Stimulated activated CD4-positive, alpha-beta T cell treated with anti-CD3 and anti-CD28 coated beads, Interleukin-15, amount 100 ng/mL, for 1 hour (primary cell): ENCODE results near the gene SIAH1.
"Not testable (repeated sequence)": the region's sequence is repeated elsewhere in the genome, so short reads cannot be mapped to it uniquely, and the experiment has no call there.

ENCODE experiments used
- DNase-seq, 2 donors: peaks; one replicate each; pipeline ENCODE4 v3.0.0-alpha.2; 2020; ENCODE audit warnings: low read depth in 1 of 2, low spot score in 1 of 2

SIAH1 gene

GRCh38 chr16:48334325-48334724 is 50.9 kb downstream of the SIAH1 start:
- DNase-seq = no peak

- no peak for DNase-seq
Measured at GRCh38 chr16:48332978-48333377, 52.2 kb downstream of the SIAH1 start.

- DNase-seq = no peak
Measured at GRCh38 chr16:48330841-48331192, 54.4 kb downstream of the SIAH1 start.

GRCh38 chr16:48330189-48330840 is 54.9 kb downstream of the SIAH1 start:
- DNase-seq = no peak

GRCh38 chr16:48329138-48329537 is 56.1 kb downstream of the SIAH1 start:
- no peak for DNase-seq

- no peak for DNase-seq
Measured at GRCh38 chr16:48326915-48327314, 58.3 kb downstream of the SIAH1 start.

GRCh38 chr16:48323783-48324775 is 61.1 kb downstream of the SIAH1 start:
- no peak for DNase-seq

GRCh38 chr16:48321317-48322036 is 63.7 kb downstream of the SIAH1 start:
- DNase-seq = no peak

GRCh38 chr16:48318630-48319029 is 66.6 kb downstream of the SIAH1 start:
- DNase-seq = no peak

- DNase-seq = no peak
Measured at GRCh38 chr16:48317614-48318315, 67.4 kb downstream of the SIAH1 start.

- DNase-seq = no peak
Measured at GRCh38 chr16:48317026-48317425, 68.2 kb downstream of the SIAH1 start.

GRCh38 chr16:48313905-48314304 is 71.3 kb downstream of the SIAH1 start:
- not testable (repeated sequence) for DNase-seq

- DNase-seq = no peak
Measured at GRCh38 chr16:48310908-48311641, 74.1 kb downstream of the SIAH1 start.
